ES-I3 (cell line): ENCODE measurements around the gene LAMC2.

Experiments
- H3K36me3 ChIP-seq: 2 replicates; pipeline ENCODE4 v1.6.1; 2013; ENCODE audit warnings: mild to moderate bottlenecking, low read length, control low read depth, moderate library complexity; ENCODE audit not compliant: insufficient read depth
- H3K4me1 ChIP-seq: 2 replicates; pipeline ENCODE4 v1.6.1; 2013; ENCODE audit warnings: mild to moderate bottlenecking, control low read depth, low read length; ENCODE audit not compliant: insufficient read depth
- H3K9ac ChIP-seq: 2 replicates; pipeline ENCODE4 v1.6.1; 2013; ENCODE audit warnings: low read depth, mild to moderate bottlenecking, low read length, moderate library complexity
- H3K9me3 ChIP-seq: 2 replicates; pipeline ENCODE4 v1.6.1; 2013; ENCODE audit warnings: mild to moderate bottlenecking, low read length, moderate library complexity; ENCODE audit not compliant: control insufficient read depth, insufficient read depth

The LAMC2 gene

GRCh38 chr1:183159960-183160359, 26.1 kb upstream of the LAMC2 start:
- Histone ChIP-seq H3K4me1 (peaks cover 18% of the 10 kb centered on the region), H3K9me3 (no peaks in the 10 kb centered on the region), H3K36me3 (no peaks in the 10 kb centered on the region), H3K9ac (no peak overlapping the region)

- H3K9me3 ChIP-seq: no peaks in the 10 kb centered on the region
- H3K36me3 ChIP-seq: no peaks in the 10 kb centered on the region
- no peak overlapping the region for H3K9ac ChIP-seq
- H3K4me1 ChIP-seq: peaks cover 27% of the 10 kb centered on the region
Measured at GRCh38 chr1:183161391-183161790, 24.7 kb upstream of the LAMC2 start.

DNA sequence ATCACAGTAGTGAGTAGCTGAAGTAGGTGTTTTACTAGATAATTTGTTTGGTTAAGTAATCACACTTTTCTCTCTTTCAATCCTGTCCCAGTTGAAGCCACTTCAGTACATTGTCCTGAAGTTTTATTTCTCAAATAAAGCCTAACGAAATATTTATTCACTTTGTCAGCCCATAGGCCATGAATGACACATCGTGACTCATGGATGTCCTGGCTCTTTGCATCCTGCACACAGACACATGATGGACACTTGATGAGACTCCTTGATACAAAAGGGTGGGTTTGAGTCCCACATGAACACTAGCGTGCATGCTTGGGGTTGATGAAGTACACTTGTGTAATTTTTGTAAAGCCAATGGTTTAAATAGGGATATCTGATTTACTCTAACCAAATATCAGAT, 22.7 kb upstream of the LAMC2 start:
- Histone ChIP-seq H3K36me3 (no peaks in the 10 kb centered on the region), H3K4me1 (peaks cover 27% of the 10 kb centered on the region), H3K9me3 (no peaks in the 10 kb centered on the region), H3K9ac (no peak overlapping the region)

GRCh38 chr1:183164340-183164739, 21.7 kb upstream of the LAMC2 start:
- H3K9me3 ChIP-seq: no peaks in the 10 kb centered on the region
- H3K9ac ChIP-seq: no peak overlapping the region
- H3K4me1 ChIP-seq: peaks cover 27% of the 10 kb centered on the region
- no peaks in the 10 kb centered on the region for H3K36me3 ChIP-seq

- Histone ChIP-seq H3K9me3 (no peaks in the 10 kb centered on the region), H3K9ac (no peak overlapping the region), H3K36me3 (no peaks in the 10 kb centered on the region), H3K4me1 (peaks cover 25% of the 10 kb centered on the region)
Measured at GRCh38 chr1:183164963-183165362, 21.1 kb upstream of the LAMC2 start.

- Histone ChIP-seq H3K4me1 (peaks cover 24% of the 10 kb centered on the region), H3K36me3 (no peaks in the 10 kb centered on the region), H3K9ac (no peak overlapping the region), H3K9me3 (no peaks in the 10 kb centered on the region)
Measured at GRCh38 chr1:183165456-183165855, 20.6 kb upstream of the LAMC2 start.

- H3K4me1 ChIP-seq: peaks cover 24% of the 10 kb centered on the region
- H3K36me3 ChIP-seq: no peaks in the 10 kb centered on the region
- H3K9me3 ChIP-seq: no peaks in the 10 kb centered on the region
- H3K9ac ChIP-seq: no peak overlapping the region
Measured at GRCh38 chr1:183166454-183166853, 19.6 kb upstream of the LAMC2 start.

- peaks cover 24% of the 10 kb centered on the region for H3K4me1 ChIP-seq
- H3K36me3 ChIP-seq: no peaks in the 10 kb centered on the region
- H3K9me3 ChIP-seq: no peaks in the 10 kb centered on the region
- H3K9ac ChIP-seq: no peak overlapping the region
Measured at GRCh38 chr1:183167676-183168075, 18.4 kb upstream of the LAMC2 start.

GRCh38 chr1:183168308-183168707, 17.8 kb upstream of the LAMC2 start:
- H3K4me1 ChIP-seq: peaks cover 24% of the 10 kb centered on the region
- H3K9ac ChIP-seq: no peak overlapping the region
- H3K36me3 ChIP-seq: no peaks in the 10 kb centered on the region
- H3K9me3 ChIP-seq: no peaks in the 10 kb centered on the region

DNA sequence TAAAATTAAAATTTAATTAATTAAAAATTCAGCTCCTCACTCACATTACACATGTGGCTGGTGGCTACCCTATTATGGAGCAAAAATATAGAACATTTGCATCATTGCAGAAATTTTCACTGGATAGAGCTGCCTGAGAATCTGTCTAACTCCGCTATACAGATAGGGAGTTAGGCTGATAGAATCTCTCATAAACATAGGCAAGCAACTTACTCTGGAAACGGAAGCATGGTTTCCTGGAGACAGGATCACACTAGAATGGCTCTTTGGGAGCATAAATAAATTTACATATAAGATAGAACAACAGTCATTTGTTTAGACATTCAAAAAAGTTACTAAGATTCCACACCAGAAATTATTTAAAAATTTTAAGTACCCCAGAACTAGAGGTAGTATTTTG, 12.2 kb upstream of the LAMC2 start:
- Histone ChIP-seq H3K9ac (no peak overlapping the region), H3K4me1 (peaks cover 11% of the 10 kb centered on the region), H3K36me3 (no peaks in the 10 kb centered on the region), H3K9me3 (no peaks in the 10 kb centered on the region)

- peaks cover 17% of the 10 kb centered on the region for H3K4me1 ChIP-seq
- H3K9me3 ChIP-seq: no peaks in the 10 kb centered on the region
- H3K36me3 ChIP-seq: no peaks in the 10 kb centered on the region
- H3K9ac ChIP-seq: no peak overlapping the region
Measured at GRCh38 chr1:183175631-183176030, 10.4 kb upstream of the LAMC2 start.

DNA sequence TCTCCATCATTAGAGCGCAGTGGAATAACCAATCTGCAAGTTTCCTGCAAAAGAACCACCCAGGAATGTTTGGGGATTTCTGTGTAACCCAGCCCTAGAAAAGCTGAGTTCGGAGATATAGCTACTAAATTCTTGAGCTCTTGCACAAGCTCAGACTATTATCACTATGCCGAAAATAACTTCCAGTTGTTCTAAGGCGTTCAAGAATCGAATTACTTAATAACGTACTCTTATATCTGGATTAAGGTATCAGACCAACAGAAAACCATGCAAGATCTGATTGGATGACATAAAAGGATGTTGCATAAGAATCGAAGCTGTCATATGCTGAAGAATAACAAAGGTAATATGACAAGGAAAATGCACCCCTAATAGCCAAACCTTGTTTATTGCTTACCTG, 7.5 kb upstream of the LAMC2 start:
- H3K4me1 ChIP-seq: peaks cover 18% of the 10 kb centered on the region
- H3K36me3 ChIP-seq: no peaks in the 10 kb centered on the region
- H3K9me3 ChIP-seq: no peaks in the 10 kb centered on the region
- H3K9ac ChIP-seq: no peak overlapping the region

GRCh38 chr1:183179033-183179432, 7.0 kb upstream of the LAMC2 start:
- Histone ChIP-seq H3K4me1 (peaks cover 18% of the 10 kb centered on the region), H3K9ac (no peak overlapping the region), H3K36me3 (no peaks in the 10 kb centered on the region), H3K9me3 (no peaks in the 10 kb centered on the region)

GRCh38 chr1:183180218-183180617, 5.8 kb upstream of the LAMC2 start:
- peaks cover 18% of the 10 kb centered on the region for H3K4me1 ChIP-seq
- no peak overlapping the region for H3K9ac ChIP-seq
- no peaks in the 10 kb centered on the region for H3K36me3 ChIP-seq
- no peaks in the 10 kb centered on the region for H3K9me3 ChIP-seq

- Histone ChIP-seq H3K36me3 (no peaks in the 10 kb centered on the region), H3K9ac (no peak overlapping the region), H3K4me1 (peaks cover 18% of the 10 kb centered on the region), H3K9me3 (no peaks in the 10 kb centered on the region)
Measured at GRCh38 chr1:183180634-183181056, 5.4 kb upstream of the LAMC2 start.

GRCh38 chr1:183186841-183187240, 777 bp downstream of the LAMC2 start:
- no peaks in the 10 kb centered on the region for H3K9me3 ChIP-seq
- no peaks in the 10 kb centered on the region; the same call in none of the 2 replicates for H3K4me1 ChIP-seq
- H3K9ac ChIP-seq: peak overlapping the region; percentile 81
- H3K36me3 ChIP-seq: no peaks in the 10 kb centered on the region
